Omental fat pad (tissue), 4 donors: ENCODE results near the gene RPS16. TPM values are rescaled to one million over a fixed set of nuclear protein-coding genes. Genes with fewer than 3 reads are reported as not detected.
"Not testable (repeated sequence)": the region's sequence is repeated elsewhere in the genome, so short reads cannot be mapped to it uniquely, and the experiment has no call there.

Experiments used
- ATAC-seq: fragments of 150-250 bp; one replicate; pipeline ENCODE4 v1.9.1; 2016; ENCODE audit warnings: mild to moderate bottlenecking, moderate library complexity; ENCODE audit not compliant: low FRiP score
- DNase-seq: peaks from one replicate; pipeline ENCODE4 v3.0.0-alpha.2; 2019; ENCODE audit warnings: low spot score
- CTCF ChIP-seq, 3 donors: fragments of 450-650 bp; IDR thresholded peaks; one replicate each; pipeline ENCODE4 v1.5.1; 2016 to 2017; ENCODE audit warnings: antibody characterized with exemption in 3 of 3, mild to moderate bottlenecking in 3 of 3, moderate library complexity in 2 of 3
- total RNA-seq, 4 donors: library from RNA; depleted of rRNA; stranded (reverse); fragments of >200 nt; gene quantifications; one replicate each; pipeline ENCODE4 v1.1.0, GENCODE V29; 2016

Gene RPS16
- total RNA-seq = 1,000 to 10,000 TPM; 1,153 to 1,681 (median 1,338) TPM

- peak; percentile 85 for DNase-seq
- no peak for TF ChIP-seq CTCF (IDR thresholded peaks at IDR 0.05)
- peak; percentile 96 for ATAC-seq
Observed at GRCh38 chr19:39435499-39436349, at the start of gene RPS16. RPS16 (minus strand) TSS chr19:39435949; CDS start chr19:39435895, 54 bp downstream.

GRCh38 chr19:39483141-39483540 is 47.4 kb upstream of the RPS16 start:
- ATAC-seq (no peak), DNase-seq (no peak)
- no peak for TF ChIP-seq CTCF (IDR thresholded peaks at IDR 0.05)

DNA sequence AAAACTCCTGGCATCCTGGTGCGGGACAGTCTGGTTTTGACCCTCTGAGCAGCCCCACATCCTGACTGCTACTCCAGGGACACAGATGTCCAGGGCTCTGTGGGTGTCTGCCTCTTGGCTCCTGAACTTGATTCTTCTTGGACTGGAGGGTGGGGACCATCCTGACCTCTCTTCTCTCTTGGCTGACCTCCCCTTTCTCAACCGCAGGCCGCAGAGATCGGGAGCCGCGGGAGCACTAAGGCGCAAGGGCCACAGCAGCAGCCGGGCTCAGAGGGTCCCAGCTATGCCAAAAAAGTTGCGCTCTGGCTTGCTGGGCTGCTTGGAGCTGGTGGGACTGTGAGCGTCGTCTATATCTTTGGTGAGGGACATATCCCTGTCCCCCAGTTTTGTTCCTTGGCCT is 45.9 kb upstream of the RPS16 start:
- ATAC-seq (no peak), DNase-seq (no peak)
- TF ChIP-seq CTCF (IDR thresholded peaks at IDR 0.05) = no peak

DNA sequence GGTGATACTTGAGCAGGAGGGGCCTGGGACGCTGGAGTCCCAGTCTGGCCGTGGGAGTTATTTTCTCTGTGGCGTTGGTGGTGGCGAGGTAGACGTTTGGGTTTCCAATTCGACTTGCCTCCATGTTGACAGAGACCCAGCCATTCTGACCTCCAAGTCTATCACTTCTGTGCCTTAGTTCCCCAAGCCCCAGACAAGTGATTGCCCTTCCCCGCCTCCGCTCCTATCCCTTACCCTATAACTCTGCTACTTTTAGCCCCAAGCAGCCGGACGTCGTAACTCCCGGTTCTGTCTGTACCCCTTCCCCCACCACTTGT is 45.4 kb upstream of the RPS16 start:
- ATAC-seq (no peak), DNase-seq (no peak)
- TF ChIP-seq CTCF (IDR thresholded peaks at IDR 0.05) = no peak

GRCh38 chr19:39480337-39481228 is 44.8 kb upstream of the RPS16 start, which contains the start of gene TIMM50:
TIMM50 (plus strand) TSS chr19:39480838; CDS start chr19:39480854, 16 bp downstream.
- DNase-seq (peak; percentile 95), ATAC-seq (peak; percentile 97)
- TF ChIP-seq CTCF (IDR thresholded peaks at IDR 0.05) = no peak

GRCh38 chr19:39479916-39480315 is 44.2 kb upstream of the RPS16 start:
- DNase-seq = no peak
- no peak for TF ChIP-seq CTCF (IDR thresholded peaks at IDR 0.05)
- no peak for ATAC-seq

DNA sequence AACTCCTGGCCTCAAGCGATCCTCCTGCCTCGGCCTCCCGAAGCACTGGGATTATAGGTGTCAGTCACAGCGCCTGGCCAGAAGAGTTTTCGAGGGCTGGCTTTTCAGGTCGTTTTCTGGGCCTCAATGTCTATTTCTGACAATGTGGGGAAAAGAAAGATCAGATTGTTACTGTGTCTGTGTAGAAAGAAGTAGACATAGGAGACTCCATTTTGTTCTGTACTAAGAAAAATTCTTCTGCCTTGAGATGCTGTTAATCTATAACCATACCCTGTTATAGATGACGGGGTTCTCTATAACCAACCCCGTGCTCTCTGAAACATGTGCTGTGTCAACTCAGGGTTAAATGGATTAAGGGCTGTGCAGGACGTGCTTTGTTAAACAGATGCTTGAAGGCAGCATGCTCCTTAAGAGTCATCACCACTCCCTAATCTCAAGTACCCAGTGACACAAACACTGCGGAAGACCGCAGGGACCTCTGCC is 43.6 kb upstream of the RPS16 start:
- ATAC-seq, DNase-seq: not testable (repeated sequence)
